Ascending aorta (tissue), 2 donors: ENCODE results near the gene HSPH1. TPM values are rescaled to one million over a fixed set of nuclear protein-coding genes. Genes with fewer than 3 reads are reported as not detected.
A peak's percentile ranks its signal among the peaks of the same experiment; 100 is the strongest.

ENCODE experiments used
- DNase-seq, 2 donors: peaks; one replicate each; pipeline ENCODE4 v3.0.0-alpha.2; 2019; ENCODE audit warnings: low spot score in 2 of 2
- H3K27ac ChIP-seq, 2 donors: fragments of 200-600 bp; sonication (generic); one replicate each; pipeline ENCODE4 v1.5.1; 2016 to 2017; ENCODE audit warnings: mild to moderate bottlenecking in 1 of 2
- H3K27me3 ChIP-seq: fragments of 200-600 bp; sonication (generic); one replicate; pipeline ENCODE4 v1.5.1; 2017
- H3K36me3 ChIP-seq, 2 donors: fragments of 200-600 bp; sonication (generic); one replicate each; pipeline ENCODE4 v1.5.1; 2016
- H3K4me1 ChIP-seq, 2 donors: fragments of 200-600 bp; sonication (generic); one replicate each; pipeline ENCODE4 v1.5.1; 2016 to 2017; ENCODE audit warnings: mild to moderate bottlenecking in 1 of 2
- H3K4me3 ChIP-seq, 2 donors: fragments of 200-600 bp; sonication (generic); one replicate each; pipeline ENCODE4 v1.5.1; 2016 to 2017; ENCODE audit warnings: mild to moderate bottlenecking in 1 of 2
- H3K9me3 ChIP-seq, 2 donors: fragments of 200-600 bp; sonication (generic); one replicate each; pipeline ENCODE4 v1.5.1; 2016
- intact Hi-C: fragments of 100-400 bp; cut with DNase I; formaldehyde crosslinking; loops from one replicate; pipeline ENCODE4 v1.15.1; 2023
- total RNA-seq: library from RNA; depleted of rRNA; stranded (reverse); fragments of >200 nt; gene quantifications from one replicate; pipeline ENCODE4 v1.1.0, GENCODE V29; 2016
- TF ChIP-seq, protein P1 (sequence below), 3 experiments: fragments of 200-600 bp in 2 of 3; fragments of 450-650 bp in 1 of 3; sonication (generic) in 2 of 3; IDR thresholded peaks; one replicate each; pipeline ENCODE4 v1.5.1; 2016 to 2019; ENCODE audit warnings: antibody characterized with exemption in 3 of 3, mild to moderate bottlenecking in 1 of 3, moderate library complexity in 1 of 3

Gene HSPH1
- total RNA-seq, 1 donor from 2014 or later: 20.6 TPM

GRCh38 chr13:31092646-31093045 lies 69.1 kb downstream of the HSPH1 start:
- Histone ChIP-seq H3K27me3 (no peaks in the 10 kb centered on the region), H3K27ac (no peak overlapping the region), H3K4me3 (no peak overlapping the region), H3K36me3 (no peaks in the 10 kb centered on the region), H3K4me1 (no peaks in the 10 kb centered on the region), H3K9me3 (no peaks in the 10 kb centered on the region)
- TF ChIP-seq, protein P1, sequence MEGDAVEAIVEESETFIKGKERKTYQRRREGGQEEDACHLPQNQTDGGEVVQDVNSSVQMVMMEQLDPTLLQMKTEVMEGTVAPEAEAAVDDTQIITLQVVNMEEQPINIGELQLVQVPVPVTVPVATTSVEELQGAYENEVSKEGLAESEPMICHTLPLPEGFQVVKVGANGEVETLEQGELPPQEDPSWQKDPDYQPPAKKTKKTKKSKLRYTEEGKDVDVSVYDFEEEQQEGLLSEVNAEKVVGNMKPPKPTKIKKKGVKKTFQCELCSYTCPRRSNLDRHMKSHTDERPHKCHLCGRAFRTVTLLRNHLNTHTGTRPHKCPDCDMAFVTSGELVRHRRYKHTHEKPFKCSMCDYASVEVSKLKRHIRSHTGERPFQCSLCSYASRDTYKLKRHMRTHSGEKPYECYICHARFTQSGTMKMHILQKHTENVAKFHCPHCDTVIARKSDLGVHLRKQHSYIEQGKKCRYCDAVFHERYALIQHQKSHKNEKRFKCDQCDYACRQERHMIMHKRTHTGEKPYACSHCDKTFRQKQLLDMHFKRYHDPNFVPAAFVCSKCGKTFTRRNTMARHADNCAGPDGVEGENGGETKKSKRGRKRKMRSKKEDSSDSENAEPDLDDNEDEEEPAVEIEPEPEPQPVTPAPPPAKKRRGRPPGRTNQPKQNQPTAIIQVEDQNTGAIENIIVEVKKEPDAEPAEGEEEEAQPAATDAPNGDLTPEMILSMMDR (IDR thresholded peaks at IDR 0.05): no peak
- peak in 1 of 2 donors; percentile 9 for DNase-seq
- intact Hi-C loops: no loop called here

GRCh38 chr13:31090961-31091624 lies 70.6 kb downstream of the HSPH1 start:
- TF ChIP-seq, protein P1 (IDR thresholded peaks at IDR 0.05): no peak
- intact Hi-C loops: no loop called here
- peak in 1 of 2 donors; percentile 52 for DNase-seq
- Histone ChIP-seq H3K4me1 (no peaks in the 10 kb centered on the region), H3K4me3 (no peak overlapping the region), H3K27me3 (no peaks in the 10 kb centered on the region), H3K27ac (no peak overlapping the region), H3K9me3 (no peaks in the 10 kb centered on the region), H3K36me3 (no peaks in the 10 kb centered on the region)

- H3K4me3 ChIP-seq: no peak overlapping the region
- intact Hi-C loops: no loop called here
- H3K4me1 ChIP-seq: no peaks in the 10 kb centered on the region
- TF ChIP-seq, protein P1 (IDR thresholded peaks at IDR 0.05): no peak
- peak in 1 of 2 donors; percentile 41 for DNase-seq
- no peaks in the 10 kb centered on the region for H3K9me3 ChIP-seq
- no peaks in the 10 kb centered on the region for H3K27me3 ChIP-seq
- H3K27ac ChIP-seq: no peak overlapping the region
- no peaks in the 10 kb centered on the region for H3K36me3 ChIP-seq
Observed at GRCh38 chr13:31090096-31090495, 71.6 kb downstream of the HSPH1 start.

DNA sequence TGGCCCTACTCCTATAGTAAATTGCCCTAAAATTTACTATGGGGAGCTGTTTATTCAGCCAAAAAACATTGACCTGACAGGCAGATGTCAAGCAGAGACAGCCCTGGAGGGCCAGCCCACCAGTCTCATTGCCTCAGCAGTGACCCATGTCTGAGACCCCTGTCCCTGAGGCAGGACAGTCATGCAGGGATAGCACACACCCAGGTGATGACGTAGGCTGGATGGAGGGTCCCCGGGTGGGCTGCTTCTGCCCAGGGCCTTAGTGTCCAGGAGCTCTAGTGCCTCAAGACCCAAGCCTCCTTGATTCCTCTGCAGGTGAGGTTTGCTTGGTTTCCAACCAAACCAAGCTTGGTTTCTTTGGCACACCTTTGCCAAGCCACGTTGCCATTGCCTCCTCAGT lies 72.1 kb downstream of the HSPH1 start:
- H3K4me3 ChIP-seq: no peak overlapping the region
- H3K4me1 ChIP-seq: no peaks in the 10 kb centered on the region
- no peaks in the 10 kb centered on the region for H3K9me3 ChIP-seq
- DNase-seq: peak in 1 of 2 donors; percentile 41
- H3K27ac ChIP-seq: no peak overlapping the region
- H3K36me3 ChIP-seq: no peaks in the 10 kb centered on the region
- H3K27me3 ChIP-seq: no peaks in the 10 kb centered on the region
- intact Hi-C loops: no loop called here
- TF ChIP-seq, protein P1 (IDR thresholded peaks at IDR 0.05): no peak

DNA sequence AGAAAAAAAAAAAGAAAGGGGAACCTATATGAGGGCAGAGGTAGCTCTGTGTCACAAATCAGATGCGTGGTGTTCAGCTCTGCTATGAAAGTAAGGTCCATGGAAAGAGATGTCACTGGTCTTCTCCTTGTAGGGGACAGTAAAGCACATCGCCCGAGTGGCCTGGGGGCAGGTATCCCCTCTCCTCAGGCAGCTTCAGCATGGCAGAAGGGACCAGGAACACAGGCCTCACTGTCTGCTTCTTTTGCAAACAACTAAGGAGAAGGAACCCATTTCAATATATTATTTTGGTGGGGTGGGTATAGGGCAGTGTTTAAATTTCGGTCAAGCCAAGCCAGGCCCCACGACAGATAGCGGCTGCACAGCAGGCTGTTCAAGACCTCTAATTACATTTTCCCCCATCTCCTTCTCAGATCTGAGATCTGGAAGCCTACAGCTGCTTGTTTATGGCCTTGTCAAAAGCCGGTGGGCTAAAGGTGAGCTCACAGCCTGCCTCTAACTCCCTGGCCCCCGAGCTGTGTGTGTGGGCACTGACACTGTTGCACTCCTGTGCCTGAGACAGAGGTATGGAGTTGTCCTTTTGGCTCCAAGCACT lies 72.8 kb downstream of the HSPH1 start:
- Histone ChIP-seq H3K27me3 (no peaks in the 10 kb centered on the region), H3K36me3 (no peaks in the 10 kb centered on the region), H3K27ac (no peak overlapping the region), H3K9me3 (no peaks in the 10 kb centered on the region), H3K4me1 (no peaks in the 10 kb centered on the region), H3K4me3 (no peak overlapping the region)
- peak in 1 of 2 donors; percentile 16 for DNase-seq
- intact Hi-C loops: no loop called here
- TF ChIP-seq, protein P1 (IDR thresholded peaks at IDR 0.05): no peak

Other genes with a start within 250 kb of the HSPH1 start
- gene TEX26, start 229.2 kb downstream of the HSPH1 start, total RNA-seq: not detected
- gene B3GLCT, start 38.1 kb upstream of the HSPH1 start, total RNA-seq: 8.8 TPM